Spleen (tissue), 11 donors: Measurements from ENCODE around the gene ATXN7L1. TPM values are rescaled to one million over a fixed set of nuclear protein-coding genes. Genes with fewer than 3 reads are reported as not detected.
"Not testable (repeated sequence)": the region's sequence is repeated elsewhere in the genome, so short reads cannot be mapped to it uniquely, and the experiment has no call there.

Source experiments
- DNase-seq: peaks from one replicate; pipeline ENCODE4 v3.0.0-alpha.2; 2020
- H3K27ac ChIP-seq, 8 donors: fragments of 200-600 bp; sonication (generic) in 7 of 8; 1 replicate in 4 of 8; 2 replicates in 4 of 8; pipeline versions ENCODE4 v1.5.0 to v1.8.0; 2016 to 2021; ENCODE audit warnings: inconsistent platforms in 4 of 8, mild to moderate bottlenecking in 4 of 8, moderate library complexity in 1 of 8
- H3K27me3 ChIP-seq, 7 donors: fragments of 200-600 bp; sonication (generic) in 6 of 7; replicated peaks in 1 of 7; 1 replicate in 4 of 7; 2 replicates in 3 of 7; pipeline versions ENCODE4 v1.5.0 to v1.8.0; 2016 to 2021; ENCODE audit warnings: inconsistent platforms in 3 of 7, mild to moderate bottlenecking in 1 of 7
- H3K36me3 ChIP-seq, 6 donors: fragments of 200-600 bp; sonication (generic) in 5 of 6; 1 replicate in 4 of 6; 2 replicates in 2 of 6; pipeline versions ENCODE4 v1.5.0 to v1.8.0; 2016 to 2021; ENCODE audit warnings: inconsistent platforms in 2 of 6
- H3K4me1 ChIP-seq, 6 donors: fragments of 200-600 bp; sonication (generic) in 5 of 6; 1 replicate in 3 of 6; 2 replicates in 3 of 6; pipeline versions ENCODE4 v1.5.0 to v1.8.0; 2016 to 2021; ENCODE audit warnings: inconsistent platforms in 3 of 6
- H3K4me3 ChIP-seq, 8 donors: fragments of 200-600 bp; sonication (generic) in 7 of 8; 1 replicate in 4 of 8; 2 replicates in 4 of 8; pipeline versions ENCODE4 v1.5.0 to v1.8.0; 2016 to 2021; ENCODE audit warnings: inconsistent platforms in 4 of 8, mild to moderate bottlenecking in 4 of 8, moderate library complexity in 2 of 8
- H3K9me3 ChIP-seq, 8 donors: fragments of 200-600 bp; sonication (generic) in 7 of 8; 1 replicate in 4 of 8; 2 replicates in 4 of 8; pipeline versions ENCODE4 v1.5.0 to v1.8.0; 2016 to 2021; ENCODE audit warnings: inconsistent platforms in 4 of 8
- POLR2A ChIP-seq, 3 donors: fragments of 450-650 bp; IDR thresholded peaks; one replicate each; pipeline ENCODE4 v1.5.1; 2017; ENCODE audit warnings: antibody characterized with exemption in 3 of 3, mild to moderate bottlenecking in 1 of 3
- POLR2AphosphoS5 ChIP-seq, 3 donors: sonication (generic); formaldehyde crosslinking; IDR thresholded peaks; one replicate each; pipeline ENCODE4 v1.5.1; 2017; ENCODE audit warnings: antibody characterized with exemption in 3 of 3
- WGBS, 5 donors: extraction: QIAGEN DNeasy Blood & Tissue Kit in 3 of 5; methylation state at CpG; one replicate each; pipeline versions ENCODE4 v1.1.5 to v1.1.7; 2013 to 2018; 5-methylcytosine and 5-hydroxymethylcytosine counted together
- intact Hi-C: fragments of 100-400 bp; cut with DNase I; formaldehyde crosslinking; loops from one replicate; pipeline ENCODE4 v1.15.0; 2023; ENCODE audit warnings: low total_unique reads
- polyA plus RNA-seq, 3 donors: library from polyadenylated mRNA; stranded (reverse); fragments of 200-250 nt; gene quantifications; one replicate each; pipeline ENCODE4 v1.2.1, GENCODE V29; 2013
- total RNA-seq, 7 donors: library from RNA; depleted of rRNA in 3 of 7; stranded (reverse); fragments of >200 nt in 3 of 7; fragmentation: NEBNext Ultra II Directional in 4 of 7; extraction: Animal tissue kit (Norgen Biotek cat#: 25700) in 4 of 7; gene quantifications; one replicate each; pipeline versions ENCODE4 v1.1.0 to v1.2.1, GENCODE V29; 2016 to 2021
- TF ChIP-seq, protein P1 (sequence below), 11 experiments: fragments of 200-600 bp in 7 of 11; fragments of 450-650 bp in 4 of 11; sonication (generic) in 4 of 11; IDR thresholded peaks in 8 of 11; conservative IDR thresholded peaks in 3 of 11; 1 replicate in 7 of 11; 2 replicates in 4 of 11; pipeline versions ENCODE4 v1.4.0 to v1.8.0; 2016 to 2021; ENCODE audit warnings: antibody characterized with exemption in 11 of 11, inconsistent platforms in 4 of 11, mild to moderate bottlenecking in 1 of 11
- donor health status: healthy with polysubstance abuse.
- donor health status: DM: no; HTN: no; CAD: no; lungs with moderate emphysema.
- donor health status: DM: no; HTN: no; CAD: no.
- donor health status: Bipolar disorder and iron deficiency.
- donor health status: healthy.
- donor health status: DM: no; HTN: no; CAD: no.
- donor health status: DM: yes; HTN: yes; CAD: no.

Gene ATXN7L1
- total and polyA plus RNA-seq, 10 donors = 2.4 to 29.3 (median 18.4) TPM

DNA sequence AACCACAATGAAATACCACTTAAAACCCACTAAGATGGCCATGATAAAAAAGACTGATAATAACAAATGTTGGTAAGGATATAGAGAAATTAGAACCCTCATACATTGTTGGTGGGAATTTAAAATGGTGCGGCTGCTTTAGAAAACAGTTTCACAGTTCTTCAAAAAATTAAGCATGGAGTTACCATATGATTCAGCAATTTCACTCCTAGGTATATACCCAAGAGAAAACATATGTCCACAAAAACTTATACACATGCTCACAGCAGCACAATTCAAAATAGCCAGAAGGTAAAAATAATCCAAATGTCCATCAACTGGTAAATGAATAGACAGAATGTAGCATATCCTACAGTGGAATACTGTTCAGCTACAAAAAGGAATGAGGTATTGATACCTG is 30.0 kb downstream of the ATXN7L1 start:
- DNase-seq = no peak
- Histone ChIP-seq H3K27me3 (no peaks in the 10 kb centered on the region), H3K9me3 (no peaks in the 10 kb centered on the region), H3K4me3 (no peak overlapping the region), H3K27ac (no peak overlapping the region), H3K4me1 (peaks cover 5 to 31% (median 16%) of the 10 kb centered on the region in 6 donors), H3K36me3 (no peaks in the 10 kb centered on the region)
- TF ChIP-seq, protein P1, sequence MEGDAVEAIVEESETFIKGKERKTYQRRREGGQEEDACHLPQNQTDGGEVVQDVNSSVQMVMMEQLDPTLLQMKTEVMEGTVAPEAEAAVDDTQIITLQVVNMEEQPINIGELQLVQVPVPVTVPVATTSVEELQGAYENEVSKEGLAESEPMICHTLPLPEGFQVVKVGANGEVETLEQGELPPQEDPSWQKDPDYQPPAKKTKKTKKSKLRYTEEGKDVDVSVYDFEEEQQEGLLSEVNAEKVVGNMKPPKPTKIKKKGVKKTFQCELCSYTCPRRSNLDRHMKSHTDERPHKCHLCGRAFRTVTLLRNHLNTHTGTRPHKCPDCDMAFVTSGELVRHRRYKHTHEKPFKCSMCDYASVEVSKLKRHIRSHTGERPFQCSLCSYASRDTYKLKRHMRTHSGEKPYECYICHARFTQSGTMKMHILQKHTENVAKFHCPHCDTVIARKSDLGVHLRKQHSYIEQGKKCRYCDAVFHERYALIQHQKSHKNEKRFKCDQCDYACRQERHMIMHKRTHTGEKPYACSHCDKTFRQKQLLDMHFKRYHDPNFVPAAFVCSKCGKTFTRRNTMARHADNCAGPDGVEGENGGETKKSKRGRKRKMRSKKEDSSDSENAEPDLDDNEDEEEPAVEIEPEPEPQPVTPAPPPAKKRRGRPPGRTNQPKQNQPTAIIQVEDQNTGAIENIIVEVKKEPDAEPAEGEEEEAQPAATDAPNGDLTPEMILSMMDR (IDR thresholded peaks at IDR 0.05 in 8 of 11, conservative IDR thresholded peaks at IDR 0.05 in 3 of 11) = no peak
- TF ChIP-seq POLR2A (IDR thresholded peaks at IDR 0.05) (no peak), POLR2AphosphoS5 (IDR thresholded peaks at IDR 0.05) (no peak)
- whole genome bisulfite sequencing, 5 donors = 88 to 96% (median 94%) methylated on average over 1 of the region's 1 CpG
- intact Hi-C loops = no loop called here

DNA sequence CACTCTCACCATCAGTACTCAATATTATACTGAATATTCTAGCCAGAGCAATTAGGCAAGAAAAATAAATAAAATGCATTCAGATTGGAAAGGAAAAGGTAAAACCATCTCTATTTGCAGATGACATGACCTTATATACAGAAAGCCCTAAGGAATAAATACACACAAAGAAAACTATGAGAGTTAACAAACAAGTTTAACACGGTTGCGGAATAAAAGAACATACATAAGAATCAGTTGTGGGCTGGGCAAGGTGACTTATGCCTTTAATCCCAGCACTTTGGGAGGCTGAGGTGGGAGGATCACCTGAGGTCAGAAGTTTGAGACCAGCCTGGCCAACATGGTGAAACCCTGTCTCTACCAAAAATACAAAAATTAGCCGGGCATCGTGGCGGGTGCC is 31.7 kb downstream of the ATXN7L1 start:
- intact Hi-C loops, H3K9me3 ChIP-seq, H3K4me3 ChIP-seq, H3K27ac ChIP-seq, DNase-seq, H3K27me3 ChIP-seq, H3K36me3 ChIP-seq: not testable (repeated sequence)
- peaks cover 0 to 15% (median 5%) of the 10 kb centered on the region in 6 donors for H3K4me1 ChIP-seq
- 93 to 99% (median 96%) methylated on average over 5 of the region's 5 CpGs for WGBS, 5 donors

DNA sequence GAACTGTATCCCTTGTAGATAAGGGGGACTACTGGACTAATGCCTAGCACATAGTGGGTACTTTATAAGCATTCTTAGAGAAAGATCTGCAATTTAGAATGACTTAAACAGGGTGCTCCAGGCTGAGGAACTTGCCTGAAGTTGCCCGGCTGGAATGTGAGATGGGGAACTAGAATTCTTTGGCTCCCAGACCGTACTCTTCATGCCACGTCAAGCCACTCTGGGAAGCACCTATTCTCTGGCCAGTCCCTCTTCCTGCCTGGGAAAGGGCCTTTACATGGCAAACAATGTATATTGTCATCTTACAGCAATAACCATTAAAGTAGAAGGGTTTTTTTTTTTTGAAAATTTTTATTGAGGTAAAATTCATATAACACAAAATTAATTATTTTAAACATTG is 34.5 kb downstream of the ATXN7L1 start:
- H3K36me3 ChIP-seq = no peaks in the 10 kb centered on the region
- H3K27me3 ChIP-seq = no peaks in the 10 kb centered on the region
- peaks cover 0 to 12% (median 0%) of the 10 kb centered on the region in 6 donors for H3K4me1 ChIP-seq
- TF ChIP-seq, protein P1 (IDR thresholded peaks at IDR 0.05 in 8 of 11, conservative IDR thresholded peaks at IDR 0.05 in 3 of 11) = no peak
- TF ChIP-seq POLR2AphosphoS5 (IDR thresholded peaks at IDR 0.05) = no peak
- no peak for TF ChIP-seq POLR2A (IDR thresholded peaks at IDR 0.05)
- H3K27ac ChIP-seq = no peak overlapping the region
- H3K4me3 ChIP-seq = no peak overlapping the region
- DNase-seq = no peak
- 84 to 94% (median 85%) methylated on average over 3 of the region's 3 CpGs for WGBS, 5 donors
- intact Hi-C loops = no loop called here
- H3K9me3 ChIP-seq = no peaks in the 10 kb centered on the region

DNA sequence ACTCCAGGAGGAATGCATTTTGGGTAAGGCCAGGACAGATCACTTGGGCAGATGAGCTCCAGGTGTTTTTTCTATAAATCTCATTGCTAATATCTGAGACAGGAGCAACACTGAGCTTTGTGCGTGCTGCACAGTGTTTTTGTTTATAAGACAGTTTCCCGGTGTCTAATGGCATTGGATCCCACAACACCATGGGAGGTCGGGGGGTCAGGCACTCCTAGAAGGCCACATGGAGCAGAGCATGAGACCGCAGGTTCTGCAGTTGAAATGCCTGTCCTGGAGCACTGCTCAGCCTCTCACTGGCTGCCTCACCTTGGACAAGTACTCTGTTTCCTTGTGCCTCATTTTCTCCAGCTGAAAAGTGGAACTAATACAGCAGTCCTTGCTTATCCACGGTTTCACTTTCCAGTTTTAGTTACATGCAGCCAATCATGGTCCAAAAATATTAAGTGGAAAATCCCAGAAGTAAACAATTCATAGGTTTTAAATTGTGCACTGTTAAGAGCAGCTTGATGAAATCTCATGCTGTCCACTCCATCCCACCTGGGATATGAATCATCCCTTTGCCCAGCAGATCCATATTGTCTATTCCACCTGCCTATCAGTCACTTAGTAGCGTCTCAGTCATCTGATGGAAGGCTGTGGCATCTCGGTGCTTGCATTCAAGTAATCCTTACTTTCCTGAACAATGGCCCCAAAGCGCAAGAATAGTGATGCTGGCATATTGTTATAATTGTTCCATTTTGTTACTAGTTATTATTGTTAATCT is 35.2 kb downstream of the ATXN7L1 start:
- H3K9me3 ChIP-seq = no peaks in the 10 kb centered on the region

More for the DNA sequence above, 35.2 kb downstream of the ATXN7L1 start:
- WGBS, 5 donors = 85 to 88% (median 87%) methylated on average over 8 of the region's 8 CpGs
- no peak for DNase-seq
- Histone ChIP-seq H3K4me3 (no peak overlapping the region), H3K4me1 (peaks cover 0 to 12% (median 0%) of the 10 kb centered on the region in 6 donors), H3K27me3 (no peaks in the 10 kb centered on the region), H3K27ac (no peak overlapping the region), H3K36me3 (no peaks in the 10 kb centered on the region)
- intact Hi-C loops = no loop called here
- no peak for TF ChIP-seq POLR2AphosphoS5 (IDR thresholded peaks at IDR 0.05)
- TF ChIP-seq, protein P1 (IDR thresholded peaks at IDR 0.05 in 8 of 11, conservative IDR thresholded peaks at IDR 0.05 in 3 of 11) = no peak
- TF ChIP-seq POLR2A (IDR thresholded peaks at IDR 0.05) = no peak
